ENCODE measurements around the gene CDHR2.
"Not testable (repeated sequence)": the region's sequence is repeated elsewhere in the genome, so short reads cannot be mapped to it uniquely, and the experiment has no call there.

CDHR2 gene

GRCh38 chr5:176542135-176542595, 7.0 kb upstream of the CDHR2 start:
- DNase-seq (ENCODE audit: low read depth), result no peak

- DNase-seq (ENCODE audit: low read depth), result no peak
These were observed 6.3 kb upstream of the CDHR2 start for GRCh38 chr5:176542596-176543427.

- peak; percentile 49 for DNase-seq (ENCODE audit: low read depth)
These were observed 5.5 kb upstream of the CDHR2 start for GRCh38 chr5:176543428-176544182.

GRCh38 chr5:176545388-176545736, 3.8 kb upstream of the CDHR2 start:
- no peak for DNase-seq (ENCODE audit: low read depth)

- no peak for DNase-seq (ENCODE audit: low read depth)
These were observed 3.2 kb upstream of the CDHR2 start for GRCh38 chr5:176545737-176546509.

- no peak for DNase-seq (ENCODE audit: low read depth)
These were observed 1.3 kb upstream of the CDHR2 start for GRCh38 chr5:176547802-176548201.

- no peak for DNase-seq (ENCODE audit: low read depth)
These were observed 729 bp downstream of the CDHR2 start for GRCh38 chr5:176549871-176550270.

- no peak for DNase-seq (ENCODE audit: low read depth)
These were observed 1.2 kb downstream of the CDHR2 start for GRCh38 chr5:176550275-176550831.

GRCh38 chr5:176550937-176551336, 1.8 kb downstream of the CDHR2 start:
- DNase-seq (ENCODE audit: low read depth), result not testable (repeated sequence)

- no peak for DNase-seq (ENCODE audit: low read depth)
These were observed 3.3 kb downstream of the CDHR2 start for GRCh38 chr5:176552332-176552869.

GRCh38 chr5:176553260-176554085, 4.3 kb downstream of the CDHR2 start:
- no peak for DNase-seq (ENCODE audit: low read depth)

- no peak for DNase-seq (ENCODE audit: low read depth)
These were observed 8.7 kb downstream of the CDHR2 start for GRCh38 chr5:176557846-176558245.

GRCh38 chr5:176559683-176560082, 10.5 kb downstream of the CDHR2 start:
- no peak for DNase-seq (ENCODE audit: low read depth)

- no peak for DNase-seq (ENCODE audit: low read depth)
These were observed 11.2 kb downstream of the CDHR2 start for GRCh38 chr5:176560364-176560763.

GRCh38 chr5:176561259-176561658, 12.1 kb downstream of the CDHR2 start:
- DNase-seq (ENCODE audit: low read depth), result no peak

GRCh38 chr5:176562189-176562588, 13.0 kb downstream of the CDHR2 start:
- no peak for DNase-seq (ENCODE audit: low read depth)

GRCh38 chr5:176564002-176564401, 14.9 kb downstream of the CDHR2 start:
- no peak for DNase-seq (ENCODE audit: low read depth)

GRCh38 chr5:176565760-176566288, 16.7 kb downstream of the CDHR2 start:
- no peak for DNase-seq (ENCODE audit: low read depth)

GRCh38 chr5:176568657-176569056, 19.5 kb downstream of the CDHR2 start:
- DNase-seq (ENCODE audit: low read depth), result no peak

- no peak for DNase-seq (ENCODE audit: low read depth)
These were observed 20.9 kb downstream of the CDHR2 start for GRCh38 chr5:176570044-176570443.
